Heart left ventricle (tissue), 16 donors: ENCODE results near the gene ANKRD13B. TPM values are rescaled to one million over a fixed set of nuclear protein-coding genes. Genes with fewer than 3 reads are reported as not detected.

Experiments used
- ATAC-seq, 4 donors: fragments of 200-7000 bp; cut with Tn5 transposase; one replicate each; pipeline ENCODE4 v1.9.1; 2020 to 2022; ENCODE audit warnings: moderate library complexity in 4 of 4, mild to moderate bottlenecking in 3 of 4, moderate number of reproducible peaks in 1 of 4
- DNase-seq, 5 donors: peaks; one replicate each; pipeline ENCODE4 v3.0.0-alpha.2; 2020
- H3K27ac ChIP-seq, 12 donors: fragments of 200-600 bp; sonication (generic) in 4 of 12; one replicate each; pipeline versions ENCODE4 v1.5.0 to v1.8.0; 2016 to 2022; ENCODE audit warnings: mild to moderate bottlenecking in 2 of 12
- H3K27me3 ChIP-seq, 9 donors: fragments of 200-600 bp; sonication (generic) in 2 of 9; one replicate each; pipeline versions ENCODE4 v1.5.1 to v1.8.0; 2016 to 2022; ENCODE audit warnings: mild to moderate bottlenecking in 3 of 9
- H3K36me3 ChIP-seq, 9 donors: fragments of 200-600 bp; sonication (generic) in 2 of 9; one replicate each; pipeline versions ENCODE4 v1.5.0 to v1.8.0; 2018 to 2022; ENCODE audit warnings: mild to moderate bottlenecking in 2 of 9
- H3K4me1 ChIP-seq, 12 donors: fragments of 200-600 bp; sonication (generic) in 4 of 12; one replicate each; pipeline versions ENCODE4 v1.5.0 to v1.8.0; 2016 to 2022; ENCODE audit warnings: mild to moderate bottlenecking in 3 of 12
- H3K4me3 ChIP-seq, 12 donors: fragments of 200-600 bp; sonication (generic) in 4 of 12; one replicate each; pipeline versions ENCODE4 v1.5.0 to v1.8.0; 2017 to 2022; ENCODE audit warnings: mild to moderate bottlenecking in 9 of 12, moderate library complexity in 4 of 12
- H3K9me3 ChIP-seq, 12 donors: fragments of 200-600 bp; sonication (generic) in 4 of 12; one replicate each; pipeline versions ENCODE4 v1.5.0 to v1.8.0; 2016 to 2022; ENCODE audit warnings: mild to moderate bottlenecking in 1 of 12
- POLR2A ChIP-seq, 2 donors: fragments of 450-650 bp; IDR thresholded peaks; one replicate each; pipeline ENCODE4 v1.6.1; 2017; ENCODE audit warnings: antibody characterized with exemption in 2 of 2, mild to moderate bottlenecking in 2 of 2, moderate library complexity in 2 of 2
- WGBS, 4 donors: extraction: QIAGEN DNeasy Blood & Tissue Kit in 2 of 4; methylation state at CpG; one replicate each; pipeline versions ENCODE4 v1.1.5 to v1.1.7; 2013 to 2018; 5-methylcytosine and 5-hydroxymethylcytosine counted together
- intact Hi-C, 10 donors: fragments of 100-400 bp; cut with DNase I; formaldehyde crosslinking; loops; one replicate each; pipeline versions ENCODE4 v1.11.1 to v1.14.2; 2022
- polyA plus RNA-seq, 2 donors: library from polyadenylated mRNA; stranded (reverse); fragments of 200-250 nt; gene quantifications; one replicate each; pipeline ENCODE4 v1.2.3, GENCODE V29; 2013
- total RNA-seq, 9 donors: library from RNA; depleted of rRNA in 2 of 9; stranded (reverse); fragments of >200 nt in 2 of 9; fragmentation: NEBNext Ultra II Directional in 3 of 9; extraction: Animal tissue kit (Norgen Biotek cat#: 25700) in 3 of 9; gene quantifications; one replicate each; pipeline versions ENCODE4 v1.1.0 to v1.2.4, GENCODE V29; 2016 to 2023
- TF ChIP-seq, protein P1 (sequence below), 12 donors: fragments of 200-600 bp; sonication (generic) in 4 of 12; IDR thresholded peaks; one replicate each; pipeline versions ENCODE4 v1.5.0 to v1.8.0; 2018 to 2022; ENCODE audit warnings: antibody characterized with exemption in 12 of 12, mild to moderate bottlenecking in 5 of 12
- donor health status: ischemic (EF 13 %, LVEDD 7.1; RV severe dilation, severe dysfunction).
- donor health status: healthy with polysubstance abuse.
- donor health status: DM: no; HTN: yes; CAD: no.
- donor health status: DM: no; HTN: no; CAD: no.
- donor health status: ischemic (EF 25% LVEDD 6.9; RV normal size, moderate dysfunction).
- donor health status: ischemic (EF 25% LVEDD 5.7; RV mildly dilated, moderate dysfunction).
- donor health status: healthy.
- donor health status: DM: yes; HTN: yes; CAD: no.
- donor health status: ischemic (EF 35%, LVEDD 5.7; RV mildly dilated, moderate dysfunction).
- donor health status: nonischemic (EF 11% LVEDD 7.7; RV severe dilation, severe dysfunction).
- donor health status: DM: yes; HTN: yes; CAD: no.
- donor health status: PGD.
- donor health status: ischemic (EF 29% LVEDD 5.4; RV normal size, mild dysfunction).
- donor health status: nonischemic (EF 23%, LVEDD 6.1; RV moderate dilation, normal function).

The ANKRD13B gene
- total and polyA plus RNA-seq, 11 donors: 4.1 to 12.7 (median 6.1) TPM

DNA sequence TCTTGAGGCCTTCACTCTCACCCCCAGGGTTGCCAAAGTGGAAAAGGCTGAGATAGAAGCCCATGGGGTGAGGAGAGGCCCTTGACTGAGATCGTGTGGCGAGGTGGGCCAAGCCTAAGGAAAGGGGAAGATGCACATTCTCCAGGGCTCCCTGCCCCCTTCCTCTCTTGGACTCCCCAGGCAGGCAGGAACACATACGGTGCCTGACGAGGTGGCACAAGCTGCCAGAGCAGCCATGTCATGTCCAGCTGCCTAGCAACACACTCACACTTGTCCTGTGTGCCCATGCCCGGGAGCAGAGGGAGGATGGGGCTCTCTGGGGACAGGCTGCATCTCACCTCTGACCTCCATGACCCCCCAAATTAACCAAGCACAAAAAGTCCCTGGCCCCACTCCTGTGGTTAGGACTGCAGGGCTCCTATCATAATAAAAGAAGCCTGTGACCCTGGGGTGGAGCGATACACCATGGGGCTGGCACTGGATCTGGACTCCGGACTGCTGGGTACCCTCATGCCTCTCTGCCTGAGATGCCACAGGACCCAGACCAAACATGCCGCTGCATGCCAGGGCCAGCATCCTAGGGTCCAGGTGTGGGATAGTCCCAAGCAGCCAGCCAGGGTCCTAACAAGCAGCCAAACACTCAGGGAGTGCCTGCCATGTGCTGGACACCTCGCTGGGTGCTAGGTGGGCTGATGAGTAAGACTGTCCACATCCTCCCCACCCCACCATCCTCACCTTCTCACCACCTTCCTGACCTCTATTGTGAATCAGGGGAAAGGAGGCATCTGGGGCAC lies 6.1 kb upstream of the ANKRD13B start:
- peaks cover 5 to 85% (median 66%) of the 10 kb centered on the region in 12 donors for H3K4me1 ChIP-seq
- H3K27me3 ChIP-seq: no peaks in the 10 kb centered on the region
- TF ChIP-seq, protein P1, sequence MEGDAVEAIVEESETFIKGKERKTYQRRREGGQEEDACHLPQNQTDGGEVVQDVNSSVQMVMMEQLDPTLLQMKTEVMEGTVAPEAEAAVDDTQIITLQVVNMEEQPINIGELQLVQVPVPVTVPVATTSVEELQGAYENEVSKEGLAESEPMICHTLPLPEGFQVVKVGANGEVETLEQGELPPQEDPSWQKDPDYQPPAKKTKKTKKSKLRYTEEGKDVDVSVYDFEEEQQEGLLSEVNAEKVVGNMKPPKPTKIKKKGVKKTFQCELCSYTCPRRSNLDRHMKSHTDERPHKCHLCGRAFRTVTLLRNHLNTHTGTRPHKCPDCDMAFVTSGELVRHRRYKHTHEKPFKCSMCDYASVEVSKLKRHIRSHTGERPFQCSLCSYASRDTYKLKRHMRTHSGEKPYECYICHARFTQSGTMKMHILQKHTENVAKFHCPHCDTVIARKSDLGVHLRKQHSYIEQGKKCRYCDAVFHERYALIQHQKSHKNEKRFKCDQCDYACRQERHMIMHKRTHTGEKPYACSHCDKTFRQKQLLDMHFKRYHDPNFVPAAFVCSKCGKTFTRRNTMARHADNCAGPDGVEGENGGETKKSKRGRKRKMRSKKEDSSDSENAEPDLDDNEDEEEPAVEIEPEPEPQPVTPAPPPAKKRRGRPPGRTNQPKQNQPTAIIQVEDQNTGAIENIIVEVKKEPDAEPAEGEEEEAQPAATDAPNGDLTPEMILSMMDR (IDR thresholded peaks at IDR 0.05): no peak
- TF ChIP-seq POLR2A (IDR thresholded peaks at IDR 0.05): no peak
- H3K27ac ChIP-seq: peak overlapping the region; percentile 11 to 97 (median 88)
- peaks cover 0 to 17% (median 13%) of the 10 kb centered on the region in 9 donors for H3K36me3 ChIP-seq
- DNase-seq (peak in 3 of 5 donors; percentile 25 to 53 (median 34)), ATAC-seq (no peak)
- H3K9me3 ChIP-seq: no peaks in the 10 kb centered on the region
- peak overlapping the region in 9 of 12 donors; percentile 47 to 98 (median 91) for H3K4me3 ChIP-seq
- intact Hi-C loops: loop anchor here in 3 of 10 donors (5.0 to 10.0 kb wide), 3 partner anchors 58 to 508 kb away; no protein-coding TSS in a partner anchor
- 49 to 60% (median 54%) methylated on average over 7 to 9 of the region's 9 CpGs for WGBS, 4 donors

DNA sequence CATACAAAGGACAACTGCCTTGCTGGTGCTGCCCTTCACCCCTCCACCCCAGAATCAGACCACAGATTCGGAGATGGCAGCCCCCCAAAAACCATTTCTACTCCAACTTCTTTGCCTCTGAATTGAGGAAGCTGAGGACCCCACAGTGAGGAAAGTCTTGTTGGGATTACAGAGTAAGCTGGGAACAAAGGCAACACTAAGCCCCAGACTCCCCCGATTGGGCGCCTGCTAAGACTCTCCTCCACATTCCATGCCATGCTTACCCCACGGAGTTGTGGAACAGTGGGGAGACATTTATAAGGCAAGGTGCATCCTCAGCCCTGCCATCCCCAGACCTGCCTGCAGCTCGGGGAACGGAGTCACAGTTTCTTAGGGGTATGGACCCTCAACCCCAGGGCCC lies 5.3 kb upstream of the ANKRD13B start:
- Histone ChIP-seq H3K4me3 (peak overlapping the region in 11 of 12 donors; percentile 76 to 98 (median 88)), H3K27ac (peak overlapping the region; percentile 11 to 97 (median 88)), H3K4me1 (peaks cover 5 to 92% (median 73%) of the 10 kb centered on the region in 12 donors), H3K36me3 (peaks cover 0 to 10% (median 6%) of the 10 kb centered on the region in 9 donors), H3K9me3 (no peaks in the 10 kb centered on the region), H3K27me3 (no peaks in the 10 kb centered on the region)
- no peak for TF ChIP-seq POLR2A (IDR thresholded peaks at IDR 0.05)
- TF ChIP-seq, protein P1 (IDR thresholded peaks at IDR 0.05): no peak
- peak in 2 of 5 donors; percentile 15 to 21 for DNase-seq
- WGBS, 4 donors: 68 to 79% (median 72%) methylated on average over 6 of the region's 6 CpGs
- ATAC-seq: no peak
- intact Hi-C loops: loop anchor here in 3 of 10 donors (5.0 to 10.0 kb wide), 3 partner anchors 57 to 507 kb away; no protein-coding TSS in a partner anchor

DNA sequence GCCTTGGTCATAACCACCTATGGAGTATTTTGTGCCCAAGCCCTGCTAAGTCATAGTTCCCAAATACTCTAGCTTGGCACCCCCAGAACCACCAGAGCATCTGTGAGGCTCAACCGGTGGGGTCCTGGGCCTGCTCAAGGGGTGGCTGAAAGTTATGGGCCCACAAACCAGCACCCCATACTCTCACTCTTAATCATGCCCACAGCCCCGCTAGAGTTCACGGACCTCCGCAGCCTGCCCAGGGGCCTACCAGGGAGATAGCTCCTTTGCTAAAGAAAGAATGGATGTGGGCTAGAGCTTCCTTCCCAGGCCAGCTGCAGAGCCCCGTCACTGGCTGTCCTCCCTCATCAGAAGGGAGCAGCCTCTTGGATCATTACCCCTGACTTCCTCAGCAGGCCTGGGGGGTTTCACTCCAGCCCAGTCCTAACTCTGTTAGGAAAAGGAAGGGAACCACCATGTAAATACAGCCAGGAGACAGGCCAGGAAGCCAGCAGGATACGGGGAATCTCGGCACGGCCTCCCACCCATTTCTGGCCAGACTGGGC lies 4.8 kb upstream of the ANKRD13B start:
- H3K27me3 ChIP-seq: no peaks in the 10 kb centered on the region
- intact Hi-C loops: loop anchor here in 3 of 10 donors (2.0 to 10.0 kb wide), 4 partner anchors 19 to 507 kb away; partner anchors contain the start of gene TP53I13 (in 1 of the 3)
- TF ChIP-seq, protein P1 (IDR thresholded peaks at IDR 0.05): no peak
- no peak for TF ChIP-seq POLR2A (IDR thresholded peaks at IDR 0.05)
- 16 to 27% (median 24%) methylated on average over 8 of the region's 8 CpGs for WGBS, 4 donors
- peak in 1 of 5 donors; percentile 28 for DNase-seq
- ATAC-seq: peak in 1 of 4 donors; percentile 5
- peaks cover 0 to 5% (median under 1%) of the 10 kb centered on the region in 9 donors for H3K36me3 ChIP-seq
- H3K9me3 ChIP-seq: no peaks in the 10 kb centered on the region
- H3K27ac ChIP-seq: peak overlapping the region; percentile 84 to 97 (median 89)
- H3K4me1 ChIP-seq: peaks cover 5 to 90% (median 75%) of the 10 kb centered on the region in 12 donors
- H3K4me3 ChIP-seq: peak overlapping the region; percentile 59 to 98 (median 87)
